Osteoblast (primary cell): ENCODE measurements around the gene STEAP3. TPM values are rescaled to one million over a fixed set of nuclear protein-coding genes. Genes with fewer than 3 reads are reported as not detected.
A peak's percentile ranks its signal among the peaks of the same experiment; 100 is the strongest.

Source experiments
- DNase-seq: peaks from one replicate; pipeline ENCODE4 v3.0.0; 2011; ENCODE audit warnings: low spot score, mixed read lengths; ENCODE audit not compliant: insufficient read length; ENCODE audit errors: missing footprints
- H2AFZ ChIP-seq: 2 replicates; pipeline ENCODE4 v1.6.0; 2011; ENCODE audit warnings: mild to moderate bottlenecking, low read length
- H3K27ac ChIP-seq: 2 replicates; pipeline ENCODE4 v1.5.1; 2011; ENCODE audit warnings: mild to moderate bottlenecking, low read depth, low read length, moderate library complexity
- H3K27me3 ChIP-seq: 2 replicates; pipeline ENCODE4 v1.6.0; 2012; ENCODE audit warnings: mild to moderate bottlenecking, control low read depth, inconsistent platforms, low read length, moderate library complexity; ENCODE audit not compliant: insufficient read depth
- H3K36me3 ChIP-seq: 2 replicates; pipeline ENCODE4 v1.5.1; 2011; ENCODE audit warnings: mild to moderate bottlenecking, low read length, control low read depth, moderate library complexity; ENCODE audit not compliant: insufficient read depth
- H3K4me1 ChIP-seq: 2 replicates; pipeline ENCODE4 v1.5.1; 2011; ENCODE audit warnings: mild to moderate bottlenecking, low read length, control low read depth, moderate library complexity; ENCODE audit not compliant: insufficient read depth
- H3K4me2 ChIP-seq: 2 replicates; pipeline ENCODE4 v1.6.0; 2011; ENCODE audit warnings: mild to moderate bottlenecking, low read length; ENCODE audit not compliant: insufficient read depth
- H3K4me3 ChIP-seq: fragments of 200-600 bp; sonication (generic); 3 replicates; pipeline ENCODE4 v1.5.1; 2012; ENCODE audit warnings: mild to moderate bottlenecking, low read length, inconsistent platforms; ENCODE audit not compliant: insufficient read depth
- H3K79me2 ChIP-seq: 2 replicates; pipeline ENCODE4 v1.6.0; 2012; ENCODE audit warnings: mild to moderate bottlenecking, low read length, control low read depth, inconsistent platforms; ENCODE audit not compliant: insufficient read depth
- H3K9me3 ChIP-seq: 2 replicates; pipeline ENCODE4 v1.5.1; 2011; ENCODE audit warnings: low read depth, low read length, control low read depth
- H4K20me1 ChIP-seq: 2 replicates; pipeline ENCODE4 v1.6.0; 2012; ENCODE audit warnings: mild to moderate bottlenecking, low read length, control low read depth; ENCODE audit not compliant: insufficient read depth
- CTCF ChIP-seq: IDR thresholded peaks from 2 replicates; pipeline ENCODE4 v1.5.1; 2011; ENCODE audit warnings: mild to moderate bottlenecking, low read depth, low read length, moderate library complexity; ENCODE audit errors: extremely low read depth
- total RNA-seq: library from RNA; depleted of rRNA; stranded (reverse); fragments of >200 nt; gene quantifications from 2 replicates; pipeline ENCODE4 v1.2.3, GENCODE V29; 2012

Gene STEAP3
- total RNA-seq, 1 donor, result 40.9 TPM

- Histone ChIP-seq H3K79me2 (peaks cover 11% of the 10 kb centered on the region), H3K4me2 (peak overlapping the region; percentile 77), H3K9me3 (no peaks in the 10 kb centered on the region), H3K27me3 (no peaks in the 10 kb centered on the region), H3K27ac (peak overlapping the region; percentile 99), H3K4me3 (no peak overlapping the region), H2AFZ (no peak overlapping the region), H3K36me3 (peaks cover 9% of the 10 kb centered on the region), H3K4me1 (peaks cover 57% of the 10 kb centered on the region), H4K20me1 (no peaks in the 10 kb centered on the region)
- TF ChIP-seq CTCF, result no peak
- DNase-seq, result no peak
These were observed 30.3 kb downstream of the STEAP3 start for GRCh38 chr2:119253760-119254600.

- no peak for TF ChIP-seq CTCF
- Histone ChIP-seq H3K27ac (peak overlapping the region; percentile 99), H3K27me3 (no peaks in the 10 kb centered on the region), H3K4me2 (no peak overlapping the region), H3K9me3 (no peaks in the 10 kb centered on the region), H3K36me3 (peaks cover 8% of the 10 kb centered on the region), H3K79me2 (peaks cover 9% of the 10 kb centered on the region), H3K4me1 (peaks cover 56% of the 10 kb centered on the region), H3K4me3 (no peak overlapping the region), H4K20me1 (no peaks in the 10 kb centered on the region), H2AFZ (no peak overlapping the region)
- no peak for DNase-seq
These were observed 31.0 kb downstream of the STEAP3 start for GRCh38 chr2:119254601-119255080.

GRCh38 chr2:119255760-119256581, 32.3 kb downstream of the STEAP3 start:
- peak; percentile 93 for DNase-seq
- H3K4me1 ChIP-seq, result peaks cover 60% of the 10 kb centered on the region
- H2AFZ ChIP-seq, result peak overlapping the region; percentile 1
- H3K79me2 ChIP-seq, result peaks cover 9% of the 10 kb centered on the region
- H3K9me3 ChIP-seq, result no peaks in the 10 kb centered on the region
- H3K27me3 ChIP-seq, result no peaks in the 10 kb centered on the region
- TF ChIP-seq CTCF, result no peak
- H4K20me1 ChIP-seq, result no peaks in the 10 kb centered on the region
- H3K4me2 ChIP-seq, result peak overlapping the region; percentile 51
- H3K27ac ChIP-seq, result peak overlapping the region; percentile 56
- H3K36me3 ChIP-seq, result peaks cover 3% of the 10 kb centered on the region
- H3K4me3 ChIP-seq, result no peak overlapping the region

- no peak for TF ChIP-seq CTCF
- no peaks in the 10 kb centered on the region for H3K27me3 ChIP-seq
- H3K36me3 ChIP-seq, result peaks cover 3% of the 10 kb centered on the region
- H3K4me3 ChIP-seq, result no peak overlapping the region
- H3K79me2 ChIP-seq, result peaks cover 9% of the 10 kb centered on the region
- peak overlapping the region; percentile 51 for H3K4me2 ChIP-seq
- peak overlapping the region; percentile 1 for H2AFZ ChIP-seq
- DNase-seq, result no peak
- no peaks in the 10 kb centered on the region for H4K20me1 ChIP-seq
- H3K27ac ChIP-seq, result peak overlapping the region; percentile 56
- peaks cover 63% of the 10 kb centered on the region for H3K4me1 ChIP-seq
- no peaks in the 10 kb centered on the region for H3K9me3 ChIP-seq
These were observed 32.9 kb downstream of the STEAP3 start for GRCh38 chr2:119256582-119256921.
